ENCODE results near the gene DPPA3. TPM values are rescaled to one million over a fixed set of nuclear protein-coding genes. Genes with fewer than 3 reads are reported as not detected.

Gene DPPA3
- total RNA-seq, 2 donors from 2014 or later: not detected

DNA sequence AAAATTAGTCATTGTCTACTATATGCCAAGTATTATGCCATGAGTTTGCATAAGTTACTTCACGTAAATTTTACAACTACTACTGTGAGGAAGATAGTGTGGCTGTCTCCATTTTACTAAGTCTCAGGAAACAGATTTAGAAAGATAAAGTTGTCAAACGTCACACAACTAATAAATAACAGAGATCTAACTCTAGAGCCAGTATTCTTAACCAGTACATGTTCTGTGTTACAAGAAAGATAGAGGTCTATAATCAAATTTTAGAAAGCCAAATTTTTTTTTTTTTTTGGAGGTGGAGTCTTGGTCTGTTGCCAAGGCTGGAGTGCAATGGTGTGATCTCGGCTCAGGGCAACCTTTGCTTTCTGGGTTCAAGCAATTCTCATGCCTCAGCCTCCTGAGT is 21.8 kb downstream of the DPPA3 start:
- Histone ChIP-seq H3K36me3 (no peaks in the 10 kb centered on the region), H3K4me1 (ENCODE audit: control insufficient read depth in 1 of 2, low read depth in 2 of 2) (no peaks in the 10 kb centered on the region), H3K9me3 (no peaks in the 10 kb centered on the region), H3K4me3 (no peak overlapping the region), H3K27me3 (replicated peaks; ENCODE audit: insufficient read depth) (no peaks in the 10 kb centered on the region), H3K27ac (no peak overlapping the region)
- no peak for DNase-seq (ENCODE audit: low spot score)
- no peak for ATAC-seq (ENCODE audit: insufficient number of reproducible peaks, low FRiP score, low read depth)
- TF ChIP-seq, protein P1, sequence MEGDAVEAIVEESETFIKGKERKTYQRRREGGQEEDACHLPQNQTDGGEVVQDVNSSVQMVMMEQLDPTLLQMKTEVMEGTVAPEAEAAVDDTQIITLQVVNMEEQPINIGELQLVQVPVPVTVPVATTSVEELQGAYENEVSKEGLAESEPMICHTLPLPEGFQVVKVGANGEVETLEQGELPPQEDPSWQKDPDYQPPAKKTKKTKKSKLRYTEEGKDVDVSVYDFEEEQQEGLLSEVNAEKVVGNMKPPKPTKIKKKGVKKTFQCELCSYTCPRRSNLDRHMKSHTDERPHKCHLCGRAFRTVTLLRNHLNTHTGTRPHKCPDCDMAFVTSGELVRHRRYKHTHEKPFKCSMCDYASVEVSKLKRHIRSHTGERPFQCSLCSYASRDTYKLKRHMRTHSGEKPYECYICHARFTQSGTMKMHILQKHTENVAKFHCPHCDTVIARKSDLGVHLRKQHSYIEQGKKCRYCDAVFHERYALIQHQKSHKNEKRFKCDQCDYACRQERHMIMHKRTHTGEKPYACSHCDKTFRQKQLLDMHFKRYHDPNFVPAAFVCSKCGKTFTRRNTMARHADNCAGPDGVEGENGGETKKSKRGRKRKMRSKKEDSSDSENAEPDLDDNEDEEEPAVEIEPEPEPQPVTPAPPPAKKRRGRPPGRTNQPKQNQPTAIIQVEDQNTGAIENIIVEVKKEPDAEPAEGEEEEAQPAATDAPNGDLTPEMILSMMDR (IDR thresholded peaks at IDR 0.05): no peak

DNA sequence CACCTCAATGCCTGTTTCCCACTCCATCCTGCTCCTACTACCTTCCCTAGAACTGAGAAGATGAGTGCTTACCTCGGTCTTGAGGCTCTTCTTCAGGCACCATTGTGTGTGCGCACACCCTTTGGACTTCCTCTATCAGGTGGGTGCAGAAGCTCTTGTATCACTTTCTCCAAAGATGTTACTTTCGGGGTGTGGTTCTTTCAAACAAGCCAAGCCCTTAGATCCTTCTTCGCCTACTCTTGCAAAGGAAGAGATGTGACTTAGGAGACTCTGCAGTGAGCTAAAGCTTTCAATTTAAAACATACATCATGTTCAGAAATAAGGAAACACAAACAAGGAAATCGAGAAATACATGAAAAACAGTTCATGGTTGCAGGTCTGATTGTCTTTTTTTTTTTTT is 36.0 kb downstream of the DPPA3 start, which contains the start of gene CLEC4C:
TSS of gene CLEC4C (minus strand) at position 130 of the 400 bp plus-strand sequence. CDS start at position 103, 27 bp downstream.
- no peak for ATAC-seq (ENCODE audit: insufficient number of reproducible peaks, low FRiP score, low read depth)
- Histone ChIP-seq H3K9me3 (no peaks in the 10 kb centered on the region), H3K4me3 (no peak within 1 kb of the TSS), H3K36me3 (no peaks in the 10 kb centered on the region), H3K27me3 (replicated peaks; ENCODE audit: insufficient read depth) (no peaks in the 10 kb centered on the region), H3K27ac (no peak within 1 kb of the TSS), H3K4me1 (ENCODE audit: control insufficient read depth in 1 of 2, low read depth in 2 of 2) (no peaks in the 10 kb centered on the region)
- TF ChIP-seq, protein P1 (IDR thresholded peaks at IDR 0.05): no peak
- DNase-seq (ENCODE audit: low spot score): no peak

DNA sequence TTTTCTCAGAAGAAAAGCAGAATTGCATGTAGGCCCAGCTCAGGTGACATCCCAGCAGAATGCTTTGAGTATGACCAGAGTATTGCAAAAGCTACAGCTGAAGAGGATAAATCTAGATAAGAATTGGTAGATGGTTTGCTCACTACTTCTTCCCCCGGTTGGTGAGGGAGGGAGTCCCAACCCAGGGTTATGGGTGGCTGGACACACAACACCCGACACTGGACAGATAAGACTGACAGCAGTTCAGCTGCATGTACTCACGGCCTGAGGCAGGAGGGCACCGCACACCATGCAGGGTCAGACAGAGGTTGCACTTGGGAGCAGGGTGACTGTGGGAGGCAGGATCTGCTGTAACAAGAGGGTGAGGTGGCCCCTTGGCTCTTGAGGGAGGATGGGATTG is 37.6 kb downstream of the DPPA3 start:
- Histone ChIP-seq H3K4me3 (no peak overlapping the region), H3K36me3 (no peaks in the 10 kb centered on the region), H3K27ac (no peak overlapping the region), H3K4me1 (ENCODE audit: control insufficient read depth in 1 of 2, low read depth in 2 of 2) (no peaks in the 10 kb centered on the region), H3K27me3 (replicated peaks; ENCODE audit: insufficient read depth) (no peaks in the 10 kb centered on the region), H3K9me3 (no peaks in the 10 kb centered on the region)
- DNase-seq (ENCODE audit: low spot score) (no peak), ATAC-seq (ENCODE audit: insufficient number of reproducible peaks, low FRiP score, low read depth) (no peak)
- TF ChIP-seq, protein P1 (IDR thresholded peaks at IDR 0.05): no peak

DNA sequence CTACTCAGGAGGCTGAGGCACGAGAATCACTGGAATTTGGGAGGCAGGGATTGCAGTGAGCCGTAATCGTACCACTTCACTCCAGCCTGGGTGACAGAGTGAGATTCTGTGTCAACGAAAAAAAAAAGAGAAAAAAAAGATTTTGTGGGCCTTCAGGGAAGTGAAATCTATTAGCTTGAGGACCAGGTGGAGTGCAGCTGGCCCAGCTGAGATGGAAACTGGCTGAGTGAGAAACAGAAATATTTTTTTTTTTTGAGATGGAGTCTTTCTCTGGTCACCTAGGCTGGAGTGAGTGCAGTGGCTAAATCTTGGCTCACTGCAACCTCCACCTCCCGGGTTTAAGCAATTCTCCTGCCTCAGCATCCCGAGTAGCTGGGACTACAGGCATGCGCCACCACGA is 38.2 kb downstream of the DPPA3 start:
- DNase-seq (ENCODE audit: low spot score) (no peak), ATAC-seq (ENCODE audit: insufficient number of reproducible peaks, low FRiP score, low read depth) (no peak)
- TF ChIP-seq, protein P1 (IDR thresholded peaks at IDR 0.05): no peak
- Histone ChIP-seq H3K9me3 (no peaks in the 10 kb centered on the region), H3K27me3 (replicated peaks; ENCODE audit: insufficient read depth) (no peaks in the 10 kb centered on the region), H3K27ac (no peak overlapping the region), H3K36me3 (no peaks in the 10 kb centered on the region), H3K4me3 (no peak overlapping the region), H3K4me1 (ENCODE audit: control insufficient read depth in 1 of 2, low read depth in 2 of 2) (no peaks in the 10 kb centered on the region)

DNA sequence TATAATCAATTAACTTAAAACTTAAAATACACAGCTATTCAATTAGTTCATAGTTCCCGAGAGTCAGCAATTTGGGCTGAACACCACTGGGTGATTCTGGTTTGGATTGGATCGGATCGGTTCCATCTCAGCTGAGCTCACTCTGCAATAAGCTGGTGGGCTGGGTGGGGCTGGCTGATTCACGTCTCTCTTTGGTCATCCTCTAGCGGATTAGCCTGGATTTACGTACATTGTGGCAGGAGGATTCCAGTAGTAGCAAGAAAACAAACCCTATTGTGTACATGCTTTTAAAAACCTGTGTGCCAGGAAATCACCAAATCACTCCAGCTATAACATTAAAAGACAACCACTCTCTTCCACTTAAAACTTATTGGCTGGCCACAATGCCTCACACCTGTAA is 39.1 kb downstream of the DPPA3 start:
- no peaks in the 10 kb centered on the region for H3K4me1 ChIP-seq (ENCODE audit: control insufficient read depth in 1 of 2, low read depth in 2 of 2)
- no peaks in the 10 kb centered on the region for H3K9me3 ChIP-seq
- TF ChIP-seq, protein P1 (IDR thresholded peaks at IDR 0.05): no peak
- DNase-seq (ENCODE audit: low spot score) (no peak), ATAC-seq (ENCODE audit: insufficient number of reproducible peaks, low FRiP score, low read depth) (no peak)
- no peak overlapping the region for H3K4me3 ChIP-seq
- H3K36me3 ChIP-seq: no peaks in the 10 kb centered on the region
- no peaks in the 10 kb centered on the region for H3K27me3 ChIP-seq (replicated peaks; ENCODE audit: insufficient read depth)
- H3K27ac ChIP-seq: no peak overlapping the region
